Measurements from ENCODE around the gene DYRK3. TPM values are rescaled to one million over a fixed set of nuclear protein-coding genes. Genes with fewer than 3 reads are reported as not detected.

The DYRK3 gene
- total RNA-seq, 2 experiments from 2014 or later, result 9.8 to 10.9 TPM

DNA sequence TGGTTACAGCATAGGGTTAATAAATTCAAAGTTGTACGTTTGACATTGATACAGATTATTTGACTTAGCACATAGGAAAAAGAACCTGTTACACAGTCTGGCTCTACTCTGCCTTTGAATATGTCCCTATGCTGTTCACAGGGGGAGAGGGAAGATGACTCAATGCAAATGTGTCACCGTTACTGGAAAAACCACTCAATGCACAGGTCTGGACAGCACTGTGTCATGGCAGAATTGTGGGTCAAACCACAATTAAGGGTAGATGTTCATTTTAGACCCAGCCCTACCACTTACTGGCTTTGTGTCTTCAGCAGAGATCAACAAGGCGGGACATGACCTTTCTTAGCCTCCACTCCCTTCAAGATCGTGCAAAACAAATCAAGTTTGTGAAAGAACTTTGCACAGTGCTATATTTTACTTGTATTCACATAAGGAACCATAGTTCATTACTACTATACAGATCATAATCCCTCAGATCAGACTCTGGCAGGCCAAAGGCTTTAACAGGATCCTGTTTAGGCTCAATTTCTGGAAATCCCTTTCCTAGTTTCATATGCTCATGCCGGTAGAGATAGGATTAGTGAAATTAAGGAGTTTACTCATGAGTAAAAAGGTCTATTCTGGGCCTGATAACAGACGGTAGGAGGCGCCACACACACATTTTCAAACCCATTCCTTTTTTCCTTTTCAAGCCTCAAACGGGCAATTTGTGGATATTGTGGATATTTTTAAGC lies 45.1 kb upstream of the DYRK3 start:
- CTCF ChIA-PET (ENCODE audit: unreplicated experiment), result no interaction called here
- Histone ChIP-seq H3K4me1 (ENCODE audit: insufficient read depth, low read length, poor library complexity, severe bottlenecking) (no peaks in the 10 kb centered on the region), H3K9me2 (ENCODE audit: insufficient read depth, low read length) (no peaks in the 10 kb centered on the region), H3K36me3 (ENCODE audit: insufficient read depth, low read length) (peaks cover 77% of the 10 kb centered on the region), H3K27ac (ENCODE audit: low read depth, low read length, poor library complexity, severe bottlenecking) (no peak overlapping the region), H2AFZ (ENCODE audit: low read length) (no peak overlapping the region), H3K79me2 (ENCODE audit: insufficient read depth, low read depth, low read length) (no peaks in the 10 kb centered on the region), H3K4me2 (ENCODE audit: low read length) (no peak overlapping the region), H3K9me3 (ENCODE audit: low read length) (no peaks in the 10 kb centered on the region), H4K20me1 (ENCODE audit: insufficient read depth, low read length) (no peaks in the 10 kb centered on the region), H3K4me3 (ENCODE audit: low read depth, low read length, poor library complexity, severe bottlenecking) (no peak overlapping the region)
- intact Hi-C loops (cut with micrococcal nuclease; ENCODE audit: unreplicated experiment), result no loop called here
- DNase-seq (ENCODE audit: low spot score), result no peak
- BruUV-seq (replicated peaks), result no TSS peak
- TF ChIP-seq EZH2phosphoT487 (IDR thresholded peaks at IDR 0.05; ENCODE audit: borderline replicate concordance, low read depth, low read length), result no peak
- TF ChIP-seq CTCF (conservative IDR thresholded peaks at IDR 0.05; ENCODE audit: low read length), result peak; percentile 73
- POLR2A ChIA-PET, result no interaction called here

DNA sequence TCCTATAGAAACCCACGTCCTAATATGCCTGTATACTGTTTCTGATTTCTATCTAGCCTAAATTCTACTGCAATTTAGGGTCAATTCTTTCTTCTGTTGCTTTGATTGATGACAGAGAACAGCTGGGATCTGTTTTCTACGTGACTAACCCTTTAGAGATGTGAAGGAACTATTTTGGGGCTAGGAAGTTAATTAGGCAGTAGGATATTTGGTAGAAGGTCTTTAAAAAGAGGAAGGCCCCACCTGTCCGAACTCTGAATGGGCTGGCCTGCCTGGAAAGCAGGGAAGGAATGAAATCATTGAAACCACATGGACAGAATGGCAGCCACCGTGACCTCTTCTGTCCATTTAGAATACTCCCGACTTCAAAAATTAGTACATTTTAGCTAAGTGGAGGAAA lies 44.1 kb upstream of the DYRK3 start:
- ChIA-PET CTCF (ENCODE audit: unreplicated experiment) (no interaction called here), POLR2A (interaction anchor here (0.7 to 1.6 kb wide), 4 partner anchors 10 to 95 kb away, joined by 3 read pairs; no protein-coding TSS in a partner anchor)
- intact Hi-C loops (cut with micrococcal nuclease; ENCODE audit: unreplicated experiment), result no loop called here
- Histone ChIP-seq H3K9me2 (ENCODE audit: insufficient read depth, low read length) (no peaks in the 10 kb centered on the region), H2AFZ (ENCODE audit: low read length) (no peak overlapping the region), H3K79me2 (ENCODE audit: insufficient read depth, low read depth, low read length) (no peaks in the 10 kb centered on the region), H4K20me1 (ENCODE audit: insufficient read depth, low read length) (no peaks in the 10 kb centered on the region), H3K4me1 (ENCODE audit: insufficient read depth, low read length, poor library complexity, severe bottlenecking) (no peaks in the 10 kb centered on the region), H3K27ac (ENCODE audit: low read depth, low read length, poor library complexity, severe bottlenecking) (no peak overlapping the region), H3K36me3 (ENCODE audit: insufficient read depth, low read length) (peaks cover 81% of the 10 kb centered on the region), H3K4me2 (ENCODE audit: low read length) (no peak overlapping the region), H3K4me3 (ENCODE audit: low read depth, low read length, poor library complexity, severe bottlenecking) (no peak overlapping the region), H3K9me3 (ENCODE audit: low read length) (no peaks in the 10 kb centered on the region)
- TF ChIP-seq EZH2phosphoT487 (IDR thresholded peaks at IDR 0.05; ENCODE audit: borderline replicate concordance, low read depth, low read length), result no peak
- no peak for TF ChIP-seq CTCF (conservative IDR thresholded peaks at IDR 0.05; ENCODE audit: low read length)
- DNase-seq (ENCODE audit: low spot score), result no peak
- BruUV-seq (replicated peaks), result no TSS peak

GRCh38 chr1:206591696-206592095 lies 43.6 kb upstream of the DYRK3 start:
- no peak overlapping the region for H3K27ac ChIP-seq (ENCODE audit: low read depth, low read length, poor library complexity, severe bottlenecking)
- H4K20me1 ChIP-seq (ENCODE audit: insufficient read depth, low read length), result no peaks in the 10 kb centered on the region

More at GRCh38 chr1:206591696-206592095, 43.6 kb upstream of the DYRK3 start:
- ChIA-PET CTCF (ENCODE audit: unreplicated experiment) (no interaction called here), POLR2A (interaction anchor here (0.7 to 1.6 kb wide), 4 partner anchors 10 to 96 kb away, joined by 3 read pairs; no protein-coding TSS in a partner anchor)
- Histone ChIP-seq H3K4me1 (ENCODE audit: insufficient read depth, low read length, poor library complexity, severe bottlenecking) (no peaks in the 10 kb centered on the region), H3K9me3 (ENCODE audit: low read length) (no peaks in the 10 kb centered on the region), H3K36me3 (ENCODE audit: insufficient read depth, low read length) (peaks cover 82% of the 10 kb centered on the region), H2AFZ (ENCODE audit: low read length) (no peak overlapping the region), H3K4me2 (ENCODE audit: low read length) (no peak overlapping the region), H3K79me2 (ENCODE audit: insufficient read depth, low read depth, low read length) (no peaks in the 10 kb centered on the region), H3K9me2 (ENCODE audit: insufficient read depth, low read length) (no peaks in the 10 kb centered on the region), H3K4me3 (ENCODE audit: low read depth, low read length, poor library complexity, severe bottlenecking) (no peak overlapping the region)
- no TSS peak for BruUV-seq (replicated peaks)
- no peak for DNase-seq (ENCODE audit: low spot score)
- no peak for TF ChIP-seq EZH2phosphoT487 (IDR thresholded peaks at IDR 0.05; ENCODE audit: borderline replicate concordance, low read depth, low read length)
- TF ChIP-seq CTCF (conservative IDR thresholded peaks at IDR 0.05; ENCODE audit: low read length), result no peak
- intact Hi-C loops (cut with micrococcal nuclease; ENCODE audit: unreplicated experiment), result no loop called here

Data from OCI-LY7 (cell line).